ENCODE data around the gene AP3B1. TPM values are rescaled to one million over a fixed set of nuclear protein-coding genes. Genes with fewer than 3 reads are reported as not detected.
A peak's percentile ranks its signal among the peaks of the same experiment; 100 is the strongest.

Gene AP3B1
- total RNA-seq, 1 donor from 2014 or later: 46.6 TPM

DNA sequence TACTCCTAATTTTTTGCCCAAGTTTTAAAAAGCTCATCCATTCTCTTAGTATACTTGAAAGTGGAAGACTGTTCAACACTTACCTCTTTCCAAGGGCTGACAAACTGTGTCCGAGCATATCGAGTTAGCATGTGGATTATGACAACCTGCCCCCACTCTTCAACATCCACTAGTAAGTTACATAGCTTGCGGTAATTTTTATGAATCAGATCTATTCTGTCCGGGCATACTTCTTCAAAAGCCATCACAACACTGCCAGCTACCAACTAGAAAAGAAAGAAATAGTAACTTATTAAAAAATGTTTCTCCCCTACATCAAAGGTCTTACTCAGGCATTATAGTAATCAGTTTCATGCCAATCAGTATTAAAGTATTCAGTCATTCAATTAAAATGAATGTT, 78.5 kb downstream of the AP3B1 start:
- TF ChIP-seq, protein P1, sequence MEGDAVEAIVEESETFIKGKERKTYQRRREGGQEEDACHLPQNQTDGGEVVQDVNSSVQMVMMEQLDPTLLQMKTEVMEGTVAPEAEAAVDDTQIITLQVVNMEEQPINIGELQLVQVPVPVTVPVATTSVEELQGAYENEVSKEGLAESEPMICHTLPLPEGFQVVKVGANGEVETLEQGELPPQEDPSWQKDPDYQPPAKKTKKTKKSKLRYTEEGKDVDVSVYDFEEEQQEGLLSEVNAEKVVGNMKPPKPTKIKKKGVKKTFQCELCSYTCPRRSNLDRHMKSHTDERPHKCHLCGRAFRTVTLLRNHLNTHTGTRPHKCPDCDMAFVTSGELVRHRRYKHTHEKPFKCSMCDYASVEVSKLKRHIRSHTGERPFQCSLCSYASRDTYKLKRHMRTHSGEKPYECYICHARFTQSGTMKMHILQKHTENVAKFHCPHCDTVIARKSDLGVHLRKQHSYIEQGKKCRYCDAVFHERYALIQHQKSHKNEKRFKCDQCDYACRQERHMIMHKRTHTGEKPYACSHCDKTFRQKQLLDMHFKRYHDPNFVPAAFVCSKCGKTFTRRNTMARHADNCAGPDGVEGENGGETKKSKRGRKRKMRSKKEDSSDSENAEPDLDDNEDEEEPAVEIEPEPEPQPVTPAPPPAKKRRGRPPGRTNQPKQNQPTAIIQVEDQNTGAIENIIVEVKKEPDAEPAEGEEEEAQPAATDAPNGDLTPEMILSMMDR (conservative IDR thresholded peaks at IDR 0.05): no peak
- peaks cover 3% of the 10 kb centered on the region for H3K9me3 Mint-ChIP-seq
- no peak overlapping the region for H3K4me3 Mint-ChIP-seq
- peaks cover 6% of the 10 kb centered on the region for H3K4me1 Mint-ChIP-seq
- DNase-seq (ENCODE audit: low read depth, low spot score): no peak
- peaks cover 7% of the 10 kb centered on the region for H3K36me3 Mint-ChIP-seq (ENCODE audit: low read depth)
- H3K27me3 Mint-ChIP-seq (ENCODE audit: low read depth): no peaks in the 10 kb centered on the region
- H3K27ac Mint-ChIP-seq (ENCODE audit: unreplicated experiment): no peak overlapping the region

GRCh38 chr5:78215565-78215964, 78.9 kb downstream of the AP3B1 start:
- Mint-ChIP-seq H3K36me3 (ENCODE audit: low read depth) (peaks cover 4% of the 10 kb centered on the region), H3K9me3 (peaks cover 3% of the 10 kb centered on the region), H3K4me3 (no peak overlapping the region), H3K4me1 (peaks cover 6% of the 10 kb centered on the region), H3K27me3 (ENCODE audit: low read depth) (no peaks in the 10 kb centered on the region), H3K27ac (ENCODE audit: unreplicated experiment) (no peak overlapping the region)
- TF ChIP-seq, protein P1 (conservative IDR thresholded peaks at IDR 0.05): no peak
- no peak for DNase-seq (ENCODE audit: low read depth, low spot score)

DNA sequence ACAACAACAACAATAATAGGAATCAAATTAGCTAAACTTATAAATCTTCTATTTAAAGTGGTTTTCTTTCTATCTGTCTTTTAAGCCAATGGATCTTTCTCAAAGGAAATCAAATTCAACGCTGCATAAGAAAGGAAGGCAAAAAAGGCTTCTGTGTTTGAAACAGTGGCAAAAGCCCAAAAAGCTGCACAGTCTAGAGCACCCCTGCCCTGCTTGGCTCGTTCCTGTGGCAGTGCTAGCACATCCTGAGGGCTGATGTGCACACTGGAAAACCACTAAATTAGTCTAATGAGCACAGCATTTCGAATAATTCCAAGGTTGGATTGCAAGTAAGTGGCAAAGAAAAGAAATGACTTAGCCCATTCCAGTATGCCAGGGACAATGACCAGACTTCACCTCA, 80.7 kb downstream of the AP3B1 start:
- Mint-ChIP-seq H3K27me3 (ENCODE audit: low read depth) (no peaks in the 10 kb centered on the region), H3K27ac (ENCODE audit: unreplicated experiment) (peak overlapping the region; percentile 69), H3K4me3 (no peak overlapping the region), H3K4me1 (peaks cover 6% of the 10 kb centered on the region), H3K9me3 (no peaks in the 10 kb centered on the region), H3K36me3 (ENCODE audit: low read depth) (no peaks in the 10 kb centered on the region)
- TF ChIP-seq, protein P1 (conservative IDR thresholded peaks at IDR 0.05): no peak
- no peak for DNase-seq (ENCODE audit: low read depth, low spot score)

DNA sequence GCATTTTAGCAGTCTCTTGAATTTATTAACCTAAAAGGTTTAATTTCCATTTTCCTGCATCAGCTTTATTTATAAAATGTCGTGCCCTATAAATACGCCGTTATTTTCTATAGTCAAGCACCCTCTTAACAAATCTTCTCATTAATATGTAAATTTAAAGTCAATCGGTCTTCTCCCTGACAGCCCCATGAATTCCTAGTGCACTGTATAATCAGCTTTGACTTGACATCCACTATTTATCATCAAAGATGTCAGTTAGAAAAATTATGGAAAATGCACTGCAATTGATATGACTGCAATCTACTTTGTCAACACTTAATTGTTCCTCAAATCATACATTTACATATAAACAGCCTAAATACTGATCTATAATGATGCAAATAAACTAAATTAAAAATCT, 83.4 kb downstream of the AP3B1 start:
- peaks cover 6% of the 10 kb centered on the region for H3K4me1 Mint-ChIP-seq
- peaks cover 7% of the 10 kb centered on the region for H3K36me3 Mint-ChIP-seq (ENCODE audit: low read depth)
- TF ChIP-seq, protein P1 (conservative IDR thresholded peaks at IDR 0.05): no peak
- no peak for DNase-seq (ENCODE audit: low read depth, low spot score)
- H3K4me3 Mint-ChIP-seq: no peak overlapping the region
- no peaks in the 10 kb centered on the region for H3K27me3 Mint-ChIP-seq (ENCODE audit: low read depth)
- no peaks in the 10 kb centered on the region for H3K9me3 Mint-ChIP-seq
- H3K27ac Mint-ChIP-seq (ENCODE audit: unreplicated experiment): no peak overlapping the region

DNA sequence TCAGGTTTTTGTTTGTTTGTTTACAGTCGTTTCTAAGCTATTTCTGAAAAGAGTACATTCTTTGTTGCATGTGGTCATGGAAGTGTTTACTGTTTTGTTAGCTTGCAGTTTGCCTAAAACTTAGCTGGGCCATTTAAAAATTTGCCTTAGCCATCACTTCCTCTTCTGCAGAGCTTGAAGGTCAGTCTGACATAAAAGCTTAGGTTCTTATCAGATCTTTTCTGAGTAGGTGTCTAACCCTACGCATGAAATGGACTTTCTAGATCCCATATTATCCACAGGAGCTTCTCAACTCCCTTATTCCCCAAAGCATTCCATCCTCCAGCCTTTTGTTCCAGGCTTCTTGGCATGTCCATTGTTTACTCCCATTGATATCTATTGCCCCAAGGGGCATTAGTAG, 90.3 kb downstream of the AP3B1 start:
- no peaks in the 10 kb centered on the region for H3K4me1 Mint-ChIP-seq
- peaks cover 9% of the 10 kb centered on the region for H3K9me3 Mint-ChIP-seq
- TF ChIP-seq, protein P1 (conservative IDR thresholded peaks at IDR 0.05): no peak
- DNase-seq (ENCODE audit: low read depth, low spot score): no peak
- no peak overlapping the region for H3K4me3 Mint-ChIP-seq
- H3K27ac Mint-ChIP-seq (ENCODE audit: unreplicated experiment): no peak overlapping the region
- H3K36me3 Mint-ChIP-seq (ENCODE audit: low read depth): peaks cover 32% of the 10 kb centered on the region
- H3K27me3 Mint-ChIP-seq (ENCODE audit: low read depth): no peaks in the 10 kb centered on the region

- Mint-ChIP-seq H3K27me3 (ENCODE audit: low read depth) (no peaks in the 10 kb centered on the region), H3K4me3 (no peak overlapping the region), H3K27ac (ENCODE audit: unreplicated experiment) (no peak overlapping the region), H3K9me3 (peaks cover 9% of the 10 kb centered on the region), H3K36me3 (ENCODE audit: low read depth) (peaks cover 35% of the 10 kb centered on the region), H3K4me1 (no peaks in the 10 kb centered on the region)
- DNase-seq (ENCODE audit: low read depth, low spot score): no peak
- TF ChIP-seq, protein P1 (conservative IDR thresholded peaks at IDR 0.05): no peak
Observed at GRCh38 chr5:78203815-78204214, 90.7 kb downstream of the AP3B1 start.

Data from neural crest cell (in vitro differentiated cells).